Endodermal cell (in vitro differentiated cells): Measurements from ENCODE around the gene FADS2. TPM values are rescaled to one million over a fixed set of nuclear protein-coding genes. Genes with fewer than 3 reads are reported as not detected.

ENCODE experiments used
- DNase-seq: peaks from one replicate; pipeline ENCODE4 v3.0.0-alpha.2; 2017
- H3K27ac ChIP-seq: 2 replicates; pipeline ENCODE4 v1.5.1; 2013; ENCODE audit warnings: mild to moderate bottlenecking, low read depth, low read length, moderate library complexity
- H3K27me3 ChIP-seq: 2 replicates; pipeline ENCODE4 v1.6.1; 2013; ENCODE audit warnings: mild to moderate bottlenecking, low read length, moderate library complexity; ENCODE audit not compliant: insufficient read depth, control insufficient read depth, poor library complexity, severe bottlenecking
- H3K36me3 ChIP-seq: 2 replicates; pipeline ENCODE4 v1.7.0; 2013; ENCODE audit warnings: mild to moderate bottlenecking, low read length, moderate library complexity; ENCODE audit not compliant: control insufficient read depth, insufficient read depth
- H3K4me1 ChIP-seq: one replicate; pipeline ENCODE4 v1.7.0; 2013; ENCODE audit warnings: low read length; ENCODE audit not compliant: control insufficient read depth, insufficient read depth
- H3K4me3 ChIP-seq: 2 replicates; pipeline ENCODE4 v1.5.1; 2013; ENCODE audit warnings: mild to moderate bottlenecking, low read length, moderate library complexity
- H3K9ac ChIP-seq: 2 replicates; pipeline ENCODE4 v1.6.1; 2013; ENCODE audit warnings: mild to moderate bottlenecking, low read length, moderate library complexity; ENCODE audit not compliant: poor library complexity, severe bottlenecking; ENCODE audit errors: extremely low read depth
- H3K9me3 ChIP-seq: 2 replicates; pipeline ENCODE4 v1.6.1; 2013; ENCODE audit warnings: mild to moderate bottlenecking, low read length, moderate library complexity; ENCODE audit not compliant: control insufficient read depth
- H3K27ac Mint-ChIP-seq: 2 replicates; pipeline ENCODE4 v1.8.0; 2020; ENCODE audit warnings: mixed read lengths
- H3K27me3 Mint-ChIP-seq: 2 replicates; pipeline ENCODE4 v1.8.0; 2021; ENCODE audit warnings: mild to moderate bottlenecking, mixed read lengths; ENCODE audit not compliant: insufficient read depth
- H3K36me3 Mint-ChIP-seq: 2 replicates; pipeline ENCODE4 v1.8.0; 2020; ENCODE audit warnings: low read depth, mixed read lengths
- H3K4me1 Mint-ChIP-seq: 2 replicates; pipeline ENCODE4 v1.8.0; 2020; ENCODE audit warnings: mixed read lengths
- H3K4me3 Mint-ChIP-seq: 2 replicates; pipeline ENCODE4 v1.8.0; 2020; ENCODE audit warnings: mild to moderate bottlenecking, moderate library complexity, mixed read lengths
- H3K9me3 Mint-ChIP-seq: 2 replicates; pipeline ENCODE4 v1.8.0; 2020; ENCODE audit warnings: mild to moderate bottlenecking, mixed read lengths
- CTCF ChIP-seq: fragments of 200-600 bp; sonication (generic); conservative IDR thresholded peaks from 2 replicates; pipeline ENCODE4 v1.5.0; 2021; ENCODE audit warnings: antibody characterized with exemption, mild to moderate bottlenecking
- WGBS, 2 experiments: methylation state at CpG; one replicate each; pipeline versions ENCODE4 v1.1.5 to v1.1.7; 2013; ENCODE audit warnings: missing lambda C conversion rate in 2 of 2, mixed read lengths in 1 of 2; ENCODE audit not compliant: insufficient coverage in 1 of 2, insufficient read length in 1 of 2; 5-methylcytosine and 5-hydroxymethylcytosine counted together
- total RNA-seq, 2 donors: library from RNA; stranded (reverse); fragmentation: NEBNext Ultra II Directional in 1 of 2; extraction: Animal tissue kit (Norgen Biotek cat#: 25700) in 1 of 2; gene quantifications; 2 replicates in 1 of 2; 3 replicates in 1 of 2; pipeline ENCODE4 v1.2.1, GENCODE V29; 2021

The FADS2 gene
- total RNA-seq, 2 donors from 2014 or later = 344 to 381 TPM

DNA sequence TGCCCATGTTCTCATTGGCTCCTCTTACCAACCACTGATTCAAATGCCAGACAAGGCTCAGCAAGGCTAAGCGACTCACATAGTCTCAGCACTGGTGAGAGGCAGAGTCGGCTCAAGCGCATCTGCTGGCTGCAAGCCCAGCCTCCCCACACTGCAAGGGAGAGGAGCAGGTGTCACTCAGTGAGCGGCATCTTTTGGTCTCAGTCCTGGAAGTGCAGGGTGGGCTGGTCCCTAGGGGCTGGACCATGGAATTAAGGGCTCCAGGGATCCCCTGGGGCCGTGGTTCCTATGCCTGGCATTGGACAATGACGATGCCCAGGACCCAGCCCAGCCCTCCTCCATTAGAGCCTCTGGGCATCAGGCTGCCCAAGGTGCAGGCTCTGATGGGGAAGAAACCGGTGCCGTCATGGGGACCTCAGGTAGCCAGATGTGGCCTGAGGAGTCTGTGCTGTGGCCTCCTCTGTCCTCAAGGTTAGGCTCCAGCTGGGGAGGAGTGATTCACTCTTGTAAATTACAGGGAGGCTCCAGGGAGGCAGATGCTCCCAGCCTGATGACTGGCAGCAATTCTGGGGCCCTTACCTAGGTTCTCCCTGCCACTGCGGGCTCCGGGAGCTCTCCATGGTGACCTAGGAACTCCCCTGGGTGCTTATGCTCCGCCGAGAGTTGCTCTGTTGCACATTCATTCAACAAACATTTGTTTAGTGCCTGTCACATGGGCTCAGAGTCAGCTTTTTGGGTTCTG is 28.0 kb downstream of the FADS2 start:
- Mint-ChIP-seq H3K27ac (no peak overlapping the region), H3K27me3 (no peaks in the 10 kb centered on the region), H3K9me3 (no peaks in the 10 kb centered on the region), H3K36me3 (peaks cover 54% of the 10 kb centered on the region), H3K4me3 (no peak overlapping the region), H3K4me1 (no peaks in the 10 kb centered on the region)
- peaks cover 74% of the 10 kb centered on the region for H3K36me3 ChIP-seq
- H3K27ac ChIP-seq = peak overlapping the region; percentile 38
- TF ChIP-seq CTCF = no peak
- no peaks in the 10 kb centered on the region for H3K27me3 ChIP-seq
- H3K9me3 ChIP-seq = no peaks in the 10 kb centered on the region
- H3K4me1 ChIP-seq = no peaks in the 10 kb centered on the region
- H3K9ac ChIP-seq = no peak overlapping the region
- no peak for DNase-seq
- H3K4me3 ChIP-seq = no peak overlapping the region
- 95% methylated on average over 8 to 12 of the region's 12 CpGs for WGBS, 2 experiments

- Histone ChIP-seq H3K4me3 (no peak overlapping the region), H3K9me3 (no peaks in the 10 kb centered on the region), H3K4me1 (no peaks in the 10 kb centered on the region), H3K36me3 (peaks cover 68% of the 10 kb centered on the region), H3K27me3 (no peaks in the 10 kb centered on the region), H3K9ac (no peak overlapping the region), H3K27ac (peak overlapping the region; percentile 1)
- Mint-ChIP-seq H3K9me3 (no peaks in the 10 kb centered on the region), H3K27ac (no peak overlapping the region), H3K27me3 (no peaks in the 10 kb centered on the region), H3K36me3 (peaks cover 57% of the 10 kb centered on the region), H3K4me3 (no peak overlapping the region), H3K4me1 (no peaks in the 10 kb centered on the region)
- DNase-seq = no peak
- no peak for TF ChIP-seq CTCF
- WGBS, 2 experiments = 95% methylated on average over 15 to 16 of the region's 16 CpGs
Measured at GRCh38 chr11:61860054-61860903, 32.2 kb downstream of the FADS2 start.

- no peak for DNase-seq
- Mint-ChIP-seq H3K27ac (peak overlapping the region; percentile 39), H3K4me3 (no peak overlapping the region), H3K9me3 (no peaks in the 10 kb centered on the region), H3K4me1 (no peaks in the 10 kb centered on the region), H3K36me3 (peaks cover 59% of the 10 kb centered on the region), H3K27me3 (no peaks in the 10 kb centered on the region)
- WGBS, 2 experiments = 86 to 90% methylated on average over 5 to 9 of the region's 9 CpGs
- TF ChIP-seq CTCF = no peak
- peak overlapping the region; percentile 38 for H3K27ac ChIP-seq
- peaks cover 68% of the 10 kb centered on the region for H3K36me3 ChIP-seq
- no peak overlapping the region for H3K9ac ChIP-seq
- no peak overlapping the region for H3K4me3 ChIP-seq
- no peaks in the 10 kb centered on the region for H3K27me3 ChIP-seq
- H3K9me3 ChIP-seq = no peaks in the 10 kb centered on the region
- no peaks in the 10 kb centered on the region for H3K4me1 ChIP-seq
Measured at GRCh38 chr11:61861634-61862033, 33.5 kb downstream of the FADS2 start.
